Smooth muscle cell (in vitro differentiated cells): ENCODE results near the gene SPATC1L. TPM values are rescaled to one million over a fixed set of nuclear protein-coding genes. Genes with fewer than 3 reads are reported as not detected.

Experiments used
- DNase-seq: peaks from one replicate; lab custom pipeline; 2025; ENCODE audit not compliant: unreplicated experiment; lab: John Stamatoyannopoulos, UW
- H2AFZ ChIP-seq: fragments of 200-600 bp; sonication (generic); 2 replicates; pipeline ENCODE4 v1.6.0; 2016; ENCODE audit warnings: antibody characterized with exemption, low read depth, mild to moderate bottlenecking
- H3F3A ChIP-seq: fragments of 200-600 bp; sonication (generic); 2 replicates; pipeline ENCODE4 v1.6.0; 2017; ENCODE audit warnings: antibody characterized with exemption, low read depth
- H3K27ac ChIP-seq: fragments of 200-600 bp; sonication (generic); 2 replicates; pipeline ENCODE4 v1.5.1; 2016; ENCODE audit warnings: low read depth, mild to moderate bottlenecking
- H3K27me3 ChIP-seq: fragments of 200-600 bp; sonication (generic); 2 replicates; pipeline ENCODE4 v1.6.1; 2016; ENCODE audit warnings: low read depth, mild to moderate bottlenecking
- H3K36me3 ChIP-seq: fragments of 200-600 bp; sonication (generic); 2 replicates; pipeline ENCODE4 v1.5.1; 2016; ENCODE audit warnings: low read depth
- H3K4me1 ChIP-seq: fragments of 200-600 bp; sonication (generic); 2 replicates; pipeline ENCODE4 v1.5.1; 2016; ENCODE audit warnings: low read depth
- H3K4me2 ChIP-seq: fragments of 200-600 bp; sonication (generic); 2 replicates; pipeline ENCODE4 v1.6.0; 2016; ENCODE audit warnings: mild to moderate bottlenecking
- H3K4me3 ChIP-seq: fragments of 200-600 bp; sonication (generic); 2 replicates; pipeline ENCODE4 v1.5.1; 2016; ENCODE audit warnings: mild to moderate bottlenecking
- H3K79me2 ChIP-seq: fragments of 200-600 bp; sonication (generic); 2 replicates; pipeline ENCODE4 v1.6.0; 2016; ENCODE audit warnings: low read depth, mild to moderate bottlenecking
- H3K9ac ChIP-seq: fragments of 200-600 bp; sonication (generic); 2 replicates; pipeline ENCODE4 v1.6.0; 2016; ENCODE audit warnings: low read depth
- H3K9me3 ChIP-seq: fragments of 200-600 bp; sonication (generic); replicated peaks from 2 replicates; pipeline ENCODE4 v1.5.1; 2016; ENCODE audit warnings: low read depth
- H4K20me1 ChIP-seq: fragments of 200-600 bp; sonication (generic); 2 replicates; pipeline ENCODE4 v1.6.0; 2016; ENCODE audit warnings: low read depth
- WGBS: methylation state at CpG from one replicate; pipeline ENCODE4 v1.1.7; 2016; ENCODE audit warnings: low lambda C conversion rate; 5-methylcytosine and 5-hydroxymethylcytosine counted together
- polyA plus RNA-seq: library from polyadenylated mRNA; unstranded; fragments of >200 nt; fragmentation: Nextera tagmentation; extraction: Ambion mirVana; gene quantifications from 2 replicates; pipeline ENCODE4 v1.2.1, GENCODE V29; 2016
- total RNA-seq: library from RNA; depleted of rRNA; stranded (reverse); fragments of >200 nt; gene quantifications from 2 replicates; pipeline ENCODE4 v1.2.3, GENCODE V29; 2014
- TF ChIP-seq, protein P1 (sequence below): fragments of 200-600 bp; sonication (generic); IDR thresholded peaks from 2 replicates; pipeline ENCODE4 v1.5.1; 2017; ENCODE audit warnings: borderline replicate concordance, mild to moderate bottlenecking, antibody characterized with exemption; ENCODE audit not compliant: insufficient read depth, poor library complexity, severe bottlenecking

SPATC1L gene
- total and polyA plus RNA-seq, 2 experiments from 2014 or later, result 6.4 to 36.5 TPM

DNA sequence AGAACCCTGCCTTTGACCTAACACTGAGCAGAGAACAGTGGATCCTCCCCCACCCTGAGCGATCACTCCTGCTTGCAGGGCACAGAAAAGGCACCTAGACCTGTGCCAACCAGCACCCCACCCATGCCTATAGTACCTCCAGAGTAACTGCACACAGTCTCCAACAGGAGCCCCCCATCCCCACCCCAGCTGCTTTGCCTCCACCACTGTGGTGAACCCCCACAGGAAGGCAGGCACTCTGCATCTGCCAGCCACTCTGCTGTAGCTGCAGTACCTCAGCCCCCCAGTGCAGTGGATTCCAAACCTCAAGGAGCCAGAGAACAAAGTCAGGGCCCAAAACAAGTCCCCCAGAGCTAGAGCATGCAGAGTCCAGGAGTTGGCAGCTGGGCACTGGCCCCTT is 10.7 kb downstream of the SPATC1L start:
- Histone ChIP-seq H3K79me2 (peaks cover 16% of the 10 kb centered on the region), H3K36me3 (no peaks in the 10 kb centered on the region), H3K9me3 (no peaks in the 10 kb centered on the region), H4K20me1 (peaks cover 8% of the 10 kb centered on the region), H3K27ac (no peak overlapping the region), H3K4me2 (no peak overlapping the region), H3K4me3 (no peak overlapping the region), H2AFZ (no peak overlapping the region), H3F3A (no peaks in the 10 kb centered on the region), H3K9ac (no peak overlapping the region), H3K4me1 (no peaks in the 10 kb centered on the region), H3K27me3 (no peaks in the 10 kb centered on the region)
- 90% methylated on average over 1 of the region's 1 CpG for WGBS
- no peak for DNase-seq
- TF ChIP-seq, protein P1, sequence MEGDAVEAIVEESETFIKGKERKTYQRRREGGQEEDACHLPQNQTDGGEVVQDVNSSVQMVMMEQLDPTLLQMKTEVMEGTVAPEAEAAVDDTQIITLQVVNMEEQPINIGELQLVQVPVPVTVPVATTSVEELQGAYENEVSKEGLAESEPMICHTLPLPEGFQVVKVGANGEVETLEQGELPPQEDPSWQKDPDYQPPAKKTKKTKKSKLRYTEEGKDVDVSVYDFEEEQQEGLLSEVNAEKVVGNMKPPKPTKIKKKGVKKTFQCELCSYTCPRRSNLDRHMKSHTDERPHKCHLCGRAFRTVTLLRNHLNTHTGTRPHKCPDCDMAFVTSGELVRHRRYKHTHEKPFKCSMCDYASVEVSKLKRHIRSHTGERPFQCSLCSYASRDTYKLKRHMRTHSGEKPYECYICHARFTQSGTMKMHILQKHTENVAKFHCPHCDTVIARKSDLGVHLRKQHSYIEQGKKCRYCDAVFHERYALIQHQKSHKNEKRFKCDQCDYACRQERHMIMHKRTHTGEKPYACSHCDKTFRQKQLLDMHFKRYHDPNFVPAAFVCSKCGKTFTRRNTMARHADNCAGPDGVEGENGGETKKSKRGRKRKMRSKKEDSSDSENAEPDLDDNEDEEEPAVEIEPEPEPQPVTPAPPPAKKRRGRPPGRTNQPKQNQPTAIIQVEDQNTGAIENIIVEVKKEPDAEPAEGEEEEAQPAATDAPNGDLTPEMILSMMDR, result no peak

DNA sequence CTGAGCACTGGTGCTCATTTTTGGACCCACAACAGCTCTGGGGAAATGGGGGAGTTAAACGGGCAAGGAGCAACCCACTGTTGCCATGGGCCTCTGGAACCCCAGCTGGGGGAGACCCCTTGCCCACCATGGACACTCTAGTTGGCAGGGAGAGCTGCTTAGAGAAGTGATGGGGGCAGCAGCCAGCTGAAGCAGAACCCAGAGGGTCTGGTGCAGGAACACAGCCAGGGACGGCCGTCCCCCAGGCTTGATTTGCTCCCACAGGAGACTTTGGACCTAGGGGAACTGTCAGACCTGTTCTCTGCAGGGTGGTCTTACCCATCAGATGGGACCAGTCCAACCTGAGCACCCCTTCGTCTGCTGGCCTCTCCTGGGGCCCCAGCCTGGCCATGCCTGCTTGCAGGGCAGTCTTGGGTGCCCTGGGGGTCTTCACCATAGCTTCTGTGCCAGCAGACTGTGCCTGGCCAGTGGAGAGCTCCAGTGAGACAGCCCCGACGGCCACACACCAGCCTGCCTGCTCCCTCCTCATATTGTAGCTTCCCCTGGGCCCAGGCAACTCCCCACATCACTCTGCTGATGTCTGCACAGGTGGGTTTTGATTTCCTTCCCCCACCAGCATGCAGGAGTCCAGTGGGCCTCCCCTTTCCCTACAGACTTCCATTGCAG is 11.3 kb downstream of the SPATC1L start:
- Histone ChIP-seq H3K4me1 (no peaks in the 10 kb centered on the region), H2AFZ (no peak overlapping the region), H3K9ac (no peak overlapping the region), H3K4me3 (no peak overlapping the region), H3K27me3 (no peaks in the 10 kb centered on the region), H3K4me2 (no peak overlapping the region), H3K9me3 (no peaks in the 10 kb centered on the region), H3K36me3 (no peaks in the 10 kb centered on the region), H4K20me1 (peaks cover 8% of the 10 kb centered on the region), H3F3A (no peaks in the 10 kb centered on the region), H3K27ac (no peak overlapping the region), H3K79me2 (peaks cover 16% of the 10 kb centered on the region)
- no peak for DNase-seq
- TF ChIP-seq, protein P1, result no peak
- 96% methylated on average over 6 of the region's 6 CpGs for WGBS

DNA sequence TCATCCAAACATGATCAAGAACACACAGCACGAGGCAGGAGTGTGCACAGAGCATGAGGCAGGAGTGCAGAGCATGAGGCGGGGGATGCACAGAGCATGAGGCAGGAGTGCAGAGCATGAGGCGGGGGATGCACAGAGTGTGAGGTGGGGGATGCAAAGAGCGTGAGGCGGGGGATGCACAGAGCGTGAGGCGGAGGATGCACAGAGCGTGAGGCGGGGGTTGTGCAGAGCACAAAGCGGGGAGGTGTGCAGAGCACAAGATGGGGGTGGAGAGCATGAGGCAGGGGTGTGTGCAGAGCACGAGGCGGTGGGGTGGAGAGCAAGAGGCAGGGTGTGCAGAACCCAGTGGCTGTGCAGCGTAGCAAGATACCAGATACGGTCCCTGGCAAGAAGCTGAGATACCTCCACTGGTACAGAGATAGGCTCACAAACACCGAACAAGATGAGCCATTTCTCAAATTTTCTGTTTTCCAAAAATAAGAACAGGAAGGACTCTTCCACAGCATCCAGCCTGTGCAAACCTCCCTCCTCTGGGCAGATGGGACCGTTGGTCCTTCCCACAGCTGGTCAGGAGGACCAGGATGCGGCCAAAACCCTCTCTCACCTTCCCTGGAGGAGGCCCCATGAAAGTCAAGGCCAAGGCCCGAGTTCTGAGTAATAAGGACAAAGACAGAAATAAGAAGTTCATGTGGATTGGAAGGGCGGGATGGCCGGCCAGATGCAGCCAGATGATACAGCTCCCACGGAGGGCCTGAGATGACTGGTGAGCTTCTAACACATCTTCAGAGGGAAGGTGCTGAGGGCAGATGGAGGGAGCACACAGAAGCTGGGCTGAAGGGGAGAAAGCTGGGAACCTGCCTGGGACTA is 12.0 kb downstream of the SPATC1L start:
- no peaks in the 10 kb centered on the region for H3K4me1 ChIP-seq
- peaks cover 11% of the 10 kb centered on the region for H3K79me2 ChIP-seq
- H4K20me1 ChIP-seq, result peaks cover 8% of the 10 kb centered on the region
- H3K27me3 ChIP-seq, result no peaks in the 10 kb centered on the region
- no peaks in the 10 kb centered on the region for H3F3A ChIP-seq
- H3K9me3 ChIP-seq, result no peaks in the 10 kb centered on the region
- H3K36me3 ChIP-seq, result no peaks in the 10 kb centered on the region
- no peak overlapping the region for H3K4me3 ChIP-seq
- H3K4me2 ChIP-seq, result no peak overlapping the region
- no peak overlapping the region for H3K27ac ChIP-seq
- TF ChIP-seq, protein P1, result no peak
- no peak for DNase-seq
- no peak overlapping the region for H3K9ac ChIP-seq
- 93% methylated on average over 17 of the region's 21 CpGs for WGBS
- H2AFZ ChIP-seq, result no peak overlapping the region
